T-helper 17 cell (primary cell): ENCODE measurements around the gene HS6ST3. TPM values are rescaled to one million over a fixed set of nuclear protein-coding genes. Genes with fewer than 3 reads are reported as not detected.

Experiments used
- ATAC-seq: fragments of 150-1000 bp; cut with Tn5 transposase; 2 replicates; pipeline ENCODE4 v1.10.0; 2021; ENCODE audit warnings: mild to moderate bottlenecking, moderate library complexity
- DNase-seq, 3 donors: peaks; one replicate each; pipeline versions ENCODE4 v3.0.0 to v3.0.0-alpha.2; 2020 to 2021
- H3K9me3 ChIP-seq: one replicate; pipeline ENCODE4 v1.7.0; 2013; ENCODE audit warnings: low read length, mild to moderate bottlenecking; ENCODE audit not compliant: control insufficient read depth, poor library complexity, severe bottlenecking
- H3K27ac Mint-ChIP-seq: one replicate; pipeline ENCODE4 v1.8.0; 2022; ENCODE audit warnings: mild to moderate bottlenecking, moderate library complexity, mixed read lengths
- H3K27me3 Mint-ChIP-seq: one replicate; pipeline ENCODE4 v1.8.0; 2022; ENCODE audit warnings: mixed read lengths
- H3K36me3 Mint-ChIP-seq: one replicate; pipeline ENCODE4 v1.8.0; 2022; ENCODE audit warnings: low read depth, mixed read lengths
- H3K4me1 Mint-ChIP-seq: one replicate; pipeline ENCODE4 v1.8.0; 2022; ENCODE audit warnings: mild to moderate bottlenecking, mixed read lengths
- H3K4me3 Mint-ChIP-seq: one replicate; pipeline ENCODE4 v1.8.0; 2022; ENCODE audit warnings: mild to moderate bottlenecking, moderate library complexity, mixed read lengths
- total RNA-seq, 4 donors: library from RNA in 2 of 4; stranded (reverse) in 2 of 4; gene quantifications; one replicate each; pipeline ENCODE4 v1.2.3 and lab custom pipeline; 2022 to 2026

HS6ST3 gene
- total RNA-seq, 2 donors from 2014 or later, result not detected

GRCh38 chr13:96783511-96783910 lies 693.6 kb downstream of the HS6ST3 start:
- Mint-ChIP-seq H3K27ac (no peak overlapping the region), H3K27me3 (no peaks in the 10 kb centered on the region), H3K4me1 (no peaks in the 10 kb centered on the region), H3K4me3 (no peak overlapping the region), H3K36me3 (no peaks in the 10 kb centered on the region)
- DNase-seq, result no peak
- ATAC-seq, result no peak
- H3K9me3 ChIP-seq, result no peaks in the 10 kb centered on the region

- no peaks in the 10 kb centered on the region for H3K36me3 Mint-ChIP-seq
- H3K27ac Mint-ChIP-seq, result no peak overlapping the region
- no peaks in the 10 kb centered on the region for H3K9me3 ChIP-seq
- no peak overlapping the region for H3K4me3 Mint-ChIP-seq
- no peaks in the 10 kb centered on the region for H3K27me3 Mint-ChIP-seq
- DNase-seq (no peak), ATAC-seq (no peak)
- H3K4me1 Mint-ChIP-seq, result no peaks in the 10 kb centered on the region
These were observed 696.1 kb downstream of the HS6ST3 start for GRCh38 chr13:96785986-96786385.

- Mint-ChIP-seq H3K36me3 (no peaks in the 10 kb centered on the region), H3K27me3 (no peaks in the 10 kb centered on the region), H3K4me3 (no peak overlapping the region), H3K27ac (no peak overlapping the region), H3K4me1 (no peaks in the 10 kb centered on the region)
- no peaks in the 10 kb centered on the region for H3K9me3 ChIP-seq
- DNase-seq (no peak), ATAC-seq (no peak)
These were observed 702.3 kb downstream of the HS6ST3 start for GRCh38 chr13:96792188-96792587.

- no peak for DNase-seq
- H3K27me3 Mint-ChIP-seq, result no peaks in the 10 kb centered on the region
- H3K9me3 ChIP-seq, result no peaks in the 10 kb centered on the region
- H3K4me1 Mint-ChIP-seq, result no peaks in the 10 kb centered on the region
- no peaks in the 10 kb centered on the region for H3K36me3 Mint-ChIP-seq
- no peak for ATAC-seq
- no peak overlapping the region for H3K27ac Mint-ChIP-seq
- no peak overlapping the region for H3K4me3 Mint-ChIP-seq
These were observed 703.0 kb downstream of the HS6ST3 start for GRCh38 chr13:96792736-96793403.

- no peaks in the 10 kb centered on the region for H3K27me3 Mint-ChIP-seq
- no peaks in the 10 kb centered on the region for H3K36me3 Mint-ChIP-seq
- no peaks in the 10 kb centered on the region for H3K9me3 ChIP-seq
- no peak overlapping the region for H3K27ac Mint-ChIP-seq
- DNase-seq, result no peak
- H3K4me3 Mint-ChIP-seq, result no peak overlapping the region
- no peak for ATAC-seq
- H3K4me1 Mint-ChIP-seq, result no peaks in the 10 kb centered on the region
These were observed 703.5 kb downstream of the HS6ST3 start for GRCh38 chr13:96793404-96793755.

GRCh38 chr13:96794669-96795068 lies 704.8 kb downstream of the HS6ST3 start:
- ATAC-seq, result no peak
- no peaks in the 10 kb centered on the region for H3K9me3 ChIP-seq
- no peaks in the 10 kb centered on the region for H3K27me3 Mint-ChIP-seq
- H3K4me3 Mint-ChIP-seq, result no peak overlapping the region
- no peak overlapping the region for H3K27ac Mint-ChIP-seq
- DNase-seq, result no peak
- no peaks in the 10 kb centered on the region for H3K36me3 Mint-ChIP-seq
- H3K4me1 Mint-ChIP-seq, result no peaks in the 10 kb centered on the region

GRCh38 chr13:96795670-96796069 lies 705.8 kb downstream of the HS6ST3 start:
- DNase-seq, result no peak
- Mint-ChIP-seq H3K27ac (no peak overlapping the region), H3K27me3 (no peaks in the 10 kb centered on the region), H3K4me1 (no peaks in the 10 kb centered on the region), H3K36me3 (no peaks in the 10 kb centered on the region), H3K4me3 (no peak overlapping the region)
- no peak for ATAC-seq
- H3K9me3 ChIP-seq, result no peaks in the 10 kb centered on the region

- no peaks in the 10 kb centered on the region for H3K9me3 ChIP-seq
- no peaks in the 10 kb centered on the region for H3K36me3 Mint-ChIP-seq
- ATAC-seq, result no peak
- H3K27ac Mint-ChIP-seq, result no peak overlapping the region
- DNase-seq, result no peak
- H3K27me3 Mint-ChIP-seq, result no peaks in the 10 kb centered on the region
- no peak overlapping the region for H3K4me3 Mint-ChIP-seq
- H3K4me1 Mint-ChIP-seq, result no peaks in the 10 kb centered on the region
These were observed 706.3 kb downstream of the HS6ST3 start for GRCh38 chr13:96796091-96796633.

GRCh38 chr13:96797136-96797535 lies 707.2 kb downstream of the HS6ST3 start:
- Mint-ChIP-seq H3K27me3 (no peaks in the 10 kb centered on the region), H3K4me3 (no peak overlapping the region), H3K36me3 (no peaks in the 10 kb centered on the region), H3K4me1 (no peaks in the 10 kb centered on the region), H3K27ac (no peak overlapping the region)
- no peak for ATAC-seq
- H3K9me3 ChIP-seq, result no peaks in the 10 kb centered on the region
- DNase-seq, result no peak

- no peaks in the 10 kb centered on the region for H3K4me1 Mint-ChIP-seq
- DNase-seq, result no peak
- no peak overlapping the region for H3K4me3 Mint-ChIP-seq
- H3K27me3 Mint-ChIP-seq, result no peaks in the 10 kb centered on the region
- no peaks in the 10 kb centered on the region for H3K36me3 Mint-ChIP-seq
- no peak overlapping the region for H3K27ac Mint-ChIP-seq
- ATAC-seq, result no peak
- no peaks in the 10 kb centered on the region for H3K9me3 ChIP-seq
These were observed 713.7 kb downstream of the HS6ST3 start for GRCh38 chr13:96803456-96804100.

GRCh38 chr13:96804174-96804573 lies 714.3 kb downstream of the HS6ST3 start:
- Mint-ChIP-seq H3K27ac (no peak overlapping the region), H3K4me3 (no peak overlapping the region), H3K36me3 (no peaks in the 10 kb centered on the region), H3K27me3 (no peaks in the 10 kb centered on the region), H3K4me1 (no peaks in the 10 kb centered on the region)
- no peak for ATAC-seq
- H3K9me3 ChIP-seq, result no peaks in the 10 kb centered on the region
- no peak for DNase-seq

- H3K4me3 Mint-ChIP-seq, result no peak overlapping the region
- DNase-seq (no peak), ATAC-seq (no peak)
- H3K27me3 Mint-ChIP-seq, result no peaks in the 10 kb centered on the region
- H3K36me3 Mint-ChIP-seq, result no peaks in the 10 kb centered on the region
- H3K4me1 Mint-ChIP-seq, result no peaks in the 10 kb centered on the region
- H3K9me3 ChIP-seq, result no peaks in the 10 kb centered on the region
- H3K27ac Mint-ChIP-seq, result no peak overlapping the region
These were observed 716.8 kb downstream of the HS6ST3 start for GRCh38 chr13:96806746-96807145.

- DNase-seq (no peak), ATAC-seq (no peak)
- Mint-ChIP-seq H3K4me3 (no peak overlapping the region), H3K4me1 (no peaks in the 10 kb centered on the region), H3K27me3 (no peaks in the 10 kb centered on the region), H3K27ac (no peak overlapping the region), H3K36me3 (no peaks in the 10 kb centered on the region)
- H3K9me3 ChIP-seq, result no peaks in the 10 kb centered on the region
These were observed 719.6 kb downstream of the HS6ST3 start for GRCh38 chr13:96809366-96810096.
